Mesendoderm (in vitro differentiated cells): ENCODE data around the gene CNTLN. TPM values are rescaled to one million over a fixed set of nuclear protein-coding genes. Genes with fewer than 3 reads are reported as not detected.

ENCODE experiments used
- DNase-seq: peaks from one replicate; pipeline ENCODE4 v3.0.0; 2013
- H2AK5ac ChIP-seq: 2 replicates; pipeline ENCODE4 v1.6.1; 2013; ENCODE audit warnings: low read length, inconsistent platforms
- H2BK120ac ChIP-seq: 2 replicates; pipeline ENCODE4 v1.6.1; 2013; ENCODE audit warnings: low read depth, mild to moderate bottlenecking, low read length, moderate library complexity, mixed read lengths
- H2BK15ac ChIP-seq: replicated peaks from 2 replicates; pipeline ENCODE4 v1.6.1; 2013; ENCODE audit warnings: low read depth, mild to moderate bottlenecking, moderate library complexity
- H2BK5ac ChIP-seq: 2 replicates; pipeline ENCODE4 v1.6.1; 2013; ENCODE audit warnings: low read length, inconsistent platforms
- H3K18ac ChIP-seq: 2 replicates; pipeline ENCODE4 v1.6.1; 2013; ENCODE audit warnings: mild to moderate bottlenecking, low read length, mixed read lengths
- H3K23ac ChIP-seq: one replicate; pipeline ENCODE4 v1.6.1; 2013; ENCODE audit warnings: low read length
- H3K27ac ChIP-seq: 2 replicates; pipeline ENCODE4 v1.5.1; 2013; ENCODE audit warnings: low read depth, mild to moderate bottlenecking, inconsistent platforms, low read length, moderate library complexity
- H3K27me3 ChIP-seq: 2 replicates; pipeline ENCODE4 v1.6.1; 2013; ENCODE audit warnings: low read length, control low read depth, mild to moderate bottlenecking, inconsistent platforms; ENCODE audit not compliant: insufficient read depth, poor library complexity
- H3K36me3 ChIP-seq: 2 replicates; pipeline ENCODE4 v1.6.1; 2013; ENCODE audit warnings: low read length, inconsistent platforms; ENCODE audit not compliant: control insufficient read depth, insufficient read depth
- H3K4ac ChIP-seq: one replicate; pipeline ENCODE4 v1.6.1; 2013; ENCODE audit warnings: low read depth, mild to moderate bottlenecking, low read length, moderate library complexity
- H3K4me1 ChIP-seq: 2 replicates; pipeline ENCODE4 v1.6.1; 2013; ENCODE audit warnings: low read depth, low read length, inconsistent platforms; ENCODE audit not compliant: control insufficient read depth
- H3K4me2 ChIP-seq: 2 replicates; pipeline ENCODE4 v1.6.1; 2013; ENCODE audit warnings: low read length
- H3K4me3 ChIP-seq: 2 replicates; pipeline ENCODE4 v1.5.1; 2013; ENCODE audit warnings: mild to moderate bottlenecking, low read length
- H3K56ac ChIP-seq: one replicate; pipeline ENCODE4 v1.6.1; 2013; ENCODE audit warnings: low read length
- H3K79me1 ChIP-seq: 2 replicates; pipeline ENCODE4 v1.6.1; 2013; ENCODE audit warnings: low read length, inconsistent platforms
- H3K79me2 ChIP-seq: 2 replicates; pipeline ENCODE4 v1.6.1; 2013; ENCODE audit warnings: mild to moderate bottlenecking, low read length; ENCODE audit not compliant: control insufficient read depth, insufficient read depth
- H3K9ac ChIP-seq: 2 replicates; pipeline ENCODE4 v1.6.1; 2013; ENCODE audit warnings: low read length, inconsistent platforms
- H4K5ac ChIP-seq: one replicate; pipeline ENCODE4 v1.6.1; 2013; ENCODE audit warnings: low read length
- H4K8ac ChIP-seq: one replicate; pipeline ENCODE4 v1.6.1; 2013; ENCODE audit warnings: low read depth, mild to moderate bottlenecking, control low read depth, low read length, moderate library complexity
- WGBS: extraction: QIAGEN DNeasy Blood & Tissue Kit; methylation state at CpG from one replicate; pipeline ENCODE4 v1.1.7; 2013; ENCODE audit warnings: low lambda C conversion rate, missing lambda C conversion rate; ENCODE audit not compliant: insufficient coverage; ENCODE audit errors: extremely low coverage; 5-methylcytosine and 5-hydroxymethylcytosine counted together
- small RNA-seq: library from polyadenylated mRNA; stranded (forward); fragments of <200 nt; extraction: miRNeasy Mini kit (QIAGEN cat#:217004); gene quantifications from one replicate; pipeline ENCODE3, GENCODE V24; 2013; ENCODE audit not compliant: insufficient read depth

The CNTLN gene

DNA sequence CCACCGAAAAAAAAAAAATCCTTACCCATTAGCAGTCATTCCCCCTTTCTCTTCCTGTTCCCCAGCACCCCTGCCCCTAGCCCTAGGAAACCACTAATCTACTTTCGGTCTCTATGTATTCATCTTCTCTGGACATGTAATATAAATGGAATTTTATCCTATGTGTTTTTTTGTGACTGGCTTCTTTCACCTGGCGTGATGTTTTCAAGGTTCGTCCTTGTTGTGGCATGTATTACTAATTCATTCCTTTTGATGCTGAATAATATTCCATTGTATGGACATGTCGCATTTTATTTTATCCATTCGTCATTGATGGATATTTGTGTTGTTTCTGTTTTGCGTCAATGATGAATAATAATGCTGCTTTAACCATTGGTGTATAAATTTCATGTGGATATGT, 401.2 kb downstream of the CNTLN start:
- H3K4ac ChIP-seq, result no peak overlapping the region
- H3K79me2 ChIP-seq, result no peaks in the 10 kb centered on the region
- no peak overlapping the region for H3K56ac ChIP-seq
- H3K36me3 ChIP-seq, result no peaks in the 10 kb centered on the region
- no peak overlapping the region for H4K5ac ChIP-seq
- H3K4me2 ChIP-seq, result no peak overlapping the region
- no peak overlapping the region for H3K4me3 ChIP-seq
- 100% methylated on average over 1 of the region's 7 CpGs for WGBS
- DNase-seq, result no peak
- no peak overlapping the region for H3K9ac ChIP-seq
- H3K4me1 ChIP-seq, result no peaks in the 10 kb centered on the region
- no peak overlapping the region for H3K27ac ChIP-seq
- H2AK5ac ChIP-seq, result no peak overlapping the region
- no peak overlapping the region for H2BK15ac ChIP-seq
- no peak overlapping the region for H3K23ac ChIP-seq
- no peaks in the 10 kb centered on the region for H3K27me3 ChIP-seq
- H3K79me1 ChIP-seq, result no peaks in the 10 kb centered on the region
- no peak overlapping the region for H2BK120ac ChIP-seq
- H4K8ac ChIP-seq, result no peak overlapping the region
- no peak overlapping the region for H3K18ac ChIP-seq
- H2BK5ac ChIP-seq, result no peak overlapping the region

DNA sequence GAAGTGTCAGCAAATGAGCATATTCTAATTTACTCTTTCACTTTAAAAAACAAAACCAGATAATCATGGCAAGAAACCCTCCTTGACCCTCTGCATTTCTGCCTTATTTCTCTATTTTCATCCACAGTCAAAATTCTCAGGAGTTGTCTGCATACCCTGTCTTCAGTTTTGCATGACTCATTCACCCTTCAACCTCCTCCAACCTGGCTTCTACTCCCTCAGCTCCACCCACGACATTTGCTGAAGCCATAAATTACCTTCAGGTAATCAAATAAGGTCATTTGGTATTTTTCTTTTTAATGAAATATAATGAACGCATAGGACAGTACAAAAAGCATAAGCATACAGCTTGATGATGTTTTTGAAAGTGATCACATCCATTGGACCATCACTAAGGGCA, 416.2 kb downstream of the CNTLN start:
- Histone ChIP-seq H3K4me3 (no peak overlapping the region), H3K9ac (no peak overlapping the region), H3K18ac (no peak overlapping the region), H3K23ac (no peak overlapping the region), H3K36me3 (no peaks in the 10 kb centered on the region), H2AK5ac (no peak overlapping the region), H3K79me2 (no peaks in the 10 kb centered on the region), H3K79me1 (no peaks in the 10 kb centered on the region), H2BK120ac (no peak overlapping the region), H2BK15ac (no peak overlapping the region), H3K4me2 (no peak overlapping the region), H3K4ac (no peak overlapping the region), H4K8ac (no peak overlapping the region), H3K27ac (no peak overlapping the region), H3K4me1 (no peaks in the 10 kb centered on the region), H2BK5ac (no peak overlapping the region), H3K56ac (no peak overlapping the region), H3K27me3 (no peaks in the 10 kb centered on the region), H4K5ac (no peak overlapping the region)
- WGBS, result no CpG with 5 or more reads among the region's 2 CpGs
- no peak for DNase-seq

Small RNAs within 50 kb of the gene (small RNA-seq; reads per million reads assigned to genes)
- gene RPS29P33, result not detected
